Nephron (organoid): Measurements from ENCODE around the gene SLC1A5.

ENCODE experiments used
- H3K27ac Mint-ChIP-seq, 3 experiments: 2 replicates each; pipeline ENCODE4 v1.8.0; 2020; ENCODE audit warnings: mixed read lengths in 3 of 3, mild to moderate bottlenecking in 2 of 3, moderate library complexity in 1 of 3
- H3K27me3 Mint-ChIP-seq: 2 replicates; pipeline ENCODE4 v1.8.0; 2021; ENCODE audit warnings: low read depth, mild to moderate bottlenecking, moderate library complexity, mixed read lengths
- H3K36me3 Mint-ChIP-seq: 2 replicates; pipeline ENCODE4 v1.8.0; 2020; ENCODE audit warnings: low read depth, mixed read lengths
- H3K4me1 Mint-ChIP-seq: 2 replicates; pipeline ENCODE4 v1.8.0; 2020; ENCODE audit warnings: mixed read lengths
- H3K4me3 Mint-ChIP-seq, 3 experiments: 2 replicates each; pipeline ENCODE4 v1.8.0; 2020; ENCODE audit warnings: mild to moderate bottlenecking in 3 of 3, mixed read lengths in 3 of 3, moderate library complexity in 2 of 3
- H3K9me3 Mint-ChIP-seq: 2 replicates; pipeline ENCODE4 v1.8.0; 2020; ENCODE audit warnings: mixed read lengths
- CTCF ChIP-seq, 3 experiments: fragments of 200-600 bp; sonication (generic); IDR thresholded peaks; one replicate each; pipeline ENCODE4 v1.5.0; 2021; ENCODE audit warnings: antibody characterized with exemption in 3 of 3; ENCODE audit not compliant: unreplicated experiment in 3 of 3

SLC1A5 gene

GRCh38 chr19:46725036-46725820 lies 63.2 kb downstream of the SLC1A5 start:
- Mint-ChIP-seq H3K36me3 (peaks cover 46% of the 10 kb centered on the region), H3K4me3 (no peak overlapping the region), H3K9me3 (no peaks in the 10 kb centered on the region), H3K27ac (peak overlapping the region in 1 of 3 experiments; percentile 90), H3K27me3 (no peaks in the 10 kb centered on the region), H3K4me1 (peaks cover 24% of the 10 kb centered on the region)
- TF ChIP-seq CTCF (IDR thresholded peaks at IDR 0.05; ENCODE audit: unreplicated experiment in 3 of 3): no peak
